SU-DHL-6 (cell line): Measurements from ENCODE around the gene CPAMD8.

Source experiments
- EZH2phosphoT487 ChIP-seq: fragments of 200-600 bp; sonication (generic), shearing (Covaris generic); conservative IDR thresholded peaks from 2 replicates; pipeline ENCODE4 v1.6.1; 2018; ENCODE audit warnings: mild to moderate bottlenecking, antibody characterized with exemption, low read length, moderate library complexity, mixed read lengths
- TF ChIP-seq, protein P1 (sequence below): fragments of 200-600 bp; sonication (generic); IDR thresholded peaks from one replicate; pipeline ENCODE4 v1.5.1; 2017; ENCODE audit warnings: antibody characterized with exemption, mild to moderate bottlenecking, low read length, moderate library complexity; ENCODE audit not compliant: insufficient read depth, poor library complexity, severe bottlenecking

DNA sequence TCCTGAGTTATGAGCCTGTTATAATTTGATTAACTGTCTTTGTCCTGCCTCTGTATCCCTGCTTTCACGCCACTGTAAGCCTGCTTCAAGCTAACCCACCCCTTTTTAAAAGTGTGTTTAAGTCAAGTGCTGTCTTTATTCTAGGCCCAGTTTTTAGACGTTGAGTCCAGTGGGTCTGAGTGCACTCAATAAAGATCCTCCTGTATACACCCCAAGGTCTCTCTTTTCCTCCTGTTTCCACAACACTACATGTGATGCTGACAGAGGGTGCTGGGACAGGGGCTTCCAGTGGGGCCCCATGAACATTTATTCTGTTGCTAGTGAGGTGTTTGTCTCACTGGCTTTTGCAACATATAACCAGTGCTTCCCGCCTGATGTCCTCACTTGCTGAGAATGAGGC lies 144.5 kb downstream of the CPAMD8 start:
- TF ChIP-seq, protein P1, sequence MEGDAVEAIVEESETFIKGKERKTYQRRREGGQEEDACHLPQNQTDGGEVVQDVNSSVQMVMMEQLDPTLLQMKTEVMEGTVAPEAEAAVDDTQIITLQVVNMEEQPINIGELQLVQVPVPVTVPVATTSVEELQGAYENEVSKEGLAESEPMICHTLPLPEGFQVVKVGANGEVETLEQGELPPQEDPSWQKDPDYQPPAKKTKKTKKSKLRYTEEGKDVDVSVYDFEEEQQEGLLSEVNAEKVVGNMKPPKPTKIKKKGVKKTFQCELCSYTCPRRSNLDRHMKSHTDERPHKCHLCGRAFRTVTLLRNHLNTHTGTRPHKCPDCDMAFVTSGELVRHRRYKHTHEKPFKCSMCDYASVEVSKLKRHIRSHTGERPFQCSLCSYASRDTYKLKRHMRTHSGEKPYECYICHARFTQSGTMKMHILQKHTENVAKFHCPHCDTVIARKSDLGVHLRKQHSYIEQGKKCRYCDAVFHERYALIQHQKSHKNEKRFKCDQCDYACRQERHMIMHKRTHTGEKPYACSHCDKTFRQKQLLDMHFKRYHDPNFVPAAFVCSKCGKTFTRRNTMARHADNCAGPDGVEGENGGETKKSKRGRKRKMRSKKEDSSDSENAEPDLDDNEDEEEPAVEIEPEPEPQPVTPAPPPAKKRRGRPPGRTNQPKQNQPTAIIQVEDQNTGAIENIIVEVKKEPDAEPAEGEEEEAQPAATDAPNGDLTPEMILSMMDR: no peak
- no peak for TF ChIP-seq EZH2phosphoT487
